Measurements from ENCODE around the gene ABCB4.

GRCh38 chr7:87404674-87405073, 70.8 kb downstream of the ABCB4 start:
- TF ChIP-seq EZH2 (IDR thresholded peaks at IDR 0.05; ENCODE audit: insufficient read depth, poor library complexity, severe bottlenecking): no peak
- TF ChIP-seq EZH2phosphoT487 (IDR thresholded peaks at IDR 0.05; ENCODE audit: insufficient read depth, low read depth): no peak

All from GM23248 (cell line).